Gastroesophageal sphincter (tissue), 4 donors: ENCODE data around the gene CDRT4. TPM values are rescaled to one million over a fixed set of nuclear protein-coding genes. Genes with fewer than 3 reads are reported as not detected.

Experiments
- ATAC-seq: fragments of 150-250 bp; one replicate; pipeline ENCODE4 v1.9.1; 2016; ENCODE audit warnings: mild to moderate bottlenecking, moderate library complexity
- H3K27ac ChIP-seq, 4 donors: fragments of 200-600 bp; sonication (generic) in 3 of 4; 1 replicate in 3 of 4; 2 replicates in 1 of 4; pipeline ENCODE4 v1.5.1; 2016 to 2019
- H3K27me3 ChIP-seq: fragments of 200-600 bp; sonication (generic); one replicate; pipeline ENCODE4 v1.5.1; 2019
- H3K36me3 ChIP-seq, 2 donors: fragments of 200-600 bp; sonication (generic); one replicate each; pipeline ENCODE4 v1.5.1; 2019; ENCODE audit warnings: control low read depth in 1 of 2
- H3K4me1 ChIP-seq, 3 donors: fragments of 200-600 bp; sonication (generic); 1 replicate in 2 of 3; 2 replicates in 1 of 3; pipeline ENCODE4 v1.5.1; 2016 to 2019; ENCODE audit warnings: control low read depth in 2 of 3
- H3K4me3 ChIP-seq, 2 donors: fragments of 200-600 bp; sonication (generic); one replicate each; pipeline ENCODE4 v1.5.1; 2019; ENCODE audit warnings: mild to moderate bottlenecking in 1 of 2, moderate library complexity in 1 of 2
- H3K9me3 ChIP-seq, 3 donors: fragments of 200-600 bp; sonication (generic); one replicate each; pipeline ENCODE4 v1.5.1; 2017 to 2019; ENCODE audit warnings: control low read depth in 2 of 3
- CTCF ChIP-seq, 4 experiments: fragments of 200-600 bp in 2 of 4; fragments of 450-650 bp in 2 of 4; sonication (generic) in 1 of 4; IDR thresholded peaks; one replicate each; pipeline ENCODE4 v1.5.1; 2017 to 2019; ENCODE audit warnings: antibody characterized with exemption in 4 of 4, mild to moderate bottlenecking in 2 of 4, moderate library complexity in 2 of 4
- EP300 ChIP-seq: sonication (generic); formaldehyde crosslinking; IDR thresholded peaks from one replicate; pipeline ENCODE4 v1.6.1; 2017; ENCODE audit warnings: antibody characterized with exemption, mild to moderate bottlenecking
- POLR2A ChIP-seq, 2 donors: fragments of 450-650 bp; IDR thresholded peaks; one replicate each; pipeline ENCODE4 v1.6.1; 2017; ENCODE audit warnings: antibody characterized with exemption in 2 of 2, mild to moderate bottlenecking in 2 of 2, moderate library complexity in 1 of 2
- POLR2AphosphoS5 ChIP-seq: sonication (generic); formaldehyde crosslinking; IDR thresholded peaks from one replicate; pipeline ENCODE4 v1.6.1; 2017; ENCODE audit warnings: antibody characterized with exemption
- WGBS, 2 donors: methylation state at CpG; one replicate each; pipeline ENCODE4 v1.1.5; 2018; ENCODE audit warnings: low coverage in 1 of 2; 5-methylcytosine and 5-hydroxymethylcytosine counted together
- total RNA-seq, 4 donors: library from RNA; depleted of rRNA; stranded (reverse); fragments of >200 nt; gene quantifications; one replicate each; pipeline ENCODE4 v1.1.0, GENCODE V29; 2016

The CDRT4 gene
- total RNA-seq, 4 donors from 2014 or later: 5.4 to 5.9 (median 5.5) TPM

DNA sequence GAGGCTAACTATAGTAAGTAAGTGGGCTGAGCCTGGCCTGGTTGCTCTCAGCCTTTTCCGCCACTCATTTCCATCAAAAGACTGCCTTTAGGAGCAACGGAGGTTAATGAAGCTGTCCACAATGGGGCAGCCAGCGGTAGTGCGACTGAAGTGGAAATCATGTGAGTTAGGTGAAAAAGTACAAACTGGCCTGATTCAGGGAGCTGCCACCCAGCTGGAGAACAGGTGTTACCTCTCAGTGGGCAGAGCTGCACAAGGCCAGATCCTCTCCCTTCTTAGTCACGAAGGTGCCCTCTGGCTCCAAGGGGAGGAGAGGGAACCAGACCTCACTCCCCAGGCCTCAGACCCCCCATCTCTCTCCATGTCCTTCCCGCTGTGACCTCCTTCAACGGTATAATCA lies 34.4 kb upstream of the CDRT4 start:
- no peaks in the 10 kb centered on the region for H3K9me3 ChIP-seq
- TF ChIP-seq EP300 (no peak), POLR2AphosphoS5 (no peak), CTCF (IDR thresholded peaks at IDR 0.05) (no peak), POLR2A (IDR thresholded peaks at IDR 0.05) (no peak)
- H3K27me3 ChIP-seq: no peaks in the 10 kb centered on the region
- peak overlapping the region in 3 of 4 donors; percentile 79 to 87 (median 86) for H3K27ac ChIP-seq
- ATAC-seq: no peak
- H3K36me3 ChIP-seq: peaks cover 0 to 12% of the 10 kb centered on the region in 2 donors
- peak overlapping the region in 1 of 2 donors; percentile 45 for H3K4me3 ChIP-seq
- H3K4me1 ChIP-seq: peaks cover 0 to 21% (median 7%) of the 10 kb centered on the region in 3 donors
- WGBS, 2 donors: 57 to 87% methylated on average over 2 to 6 of the region's 7 CpGs

- Histone ChIP-seq H3K9me3 (no peaks in the 10 kb centered on the region), H3K4me3 (no peak overlapping the region), H3K4me1 (peaks cover 0 to 23% (median 7%) of the 10 kb centered on the region in 3 donors), H3K27ac (peak overlapping the region in 3 of 4 donors; percentile 79 to 87 (median 86)), H3K27me3 (no peaks in the 10 kb centered on the region), H3K36me3 (peaks cover 0 to 7% of the 10 kb centered on the region in 2 donors)
- WGBS, 2 donors: 64 to 67% methylated on average over 2 to 3 of the region's 3 CpGs
- no peak for TF ChIP-seq EP300
- no peak for TF ChIP-seq POLR2AphosphoS5
- no peak for TF ChIP-seq POLR2A (IDR thresholded peaks at IDR 0.05)
- no peak for TF ChIP-seq CTCF (IDR thresholded peaks at IDR 0.05)
- ATAC-seq: no peak
These were observed 33.9 kb upstream of the CDRT4 start for GRCh38 chr17:15501282-15501681.

DNA sequence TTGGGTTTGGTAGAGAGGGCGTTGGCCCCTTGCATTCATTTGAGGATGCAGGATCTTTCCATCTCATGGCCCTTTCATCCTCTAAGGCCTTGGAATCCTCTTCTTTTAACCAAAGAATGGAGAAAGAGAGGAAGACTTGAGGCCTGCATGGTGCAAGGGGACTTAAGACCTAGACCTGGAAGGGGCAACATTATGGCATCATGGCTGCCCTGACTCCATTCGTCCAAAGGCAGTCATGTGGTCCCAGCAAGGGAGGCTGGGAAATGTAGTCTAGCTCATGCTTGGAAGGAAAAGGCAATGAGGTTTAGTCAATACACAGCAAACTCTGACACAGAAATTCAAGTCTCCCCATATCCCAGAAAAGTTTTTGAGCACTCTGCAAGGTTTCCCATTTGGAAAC lies 30.7 kb upstream of the CDRT4 start:
- TF ChIP-seq EP300 (no peak), POLR2A (IDR thresholded peaks at IDR 0.05) (no peak), POLR2AphosphoS5 (no peak), CTCF (IDR thresholded peaks at IDR 0.05) (no peak)
- H3K4me1 ChIP-seq: peaks cover 0 to 32% (median 10%) of the 10 kb centered on the region in 3 donors
- WGBS, 2 donors: 70 to 90% methylated on average over 2 of the region's 2 CpGs
- no peak overlapping the region for H3K27ac ChIP-seq
- ATAC-seq: no peak
- no peaks in the 10 kb centered on the region for H3K9me3 ChIP-seq
- peaks cover 0 to 6% of the 10 kb centered on the region in 2 donors for H3K36me3 ChIP-seq
- no peak overlapping the region for H3K4me3 ChIP-seq
- no peaks in the 10 kb centered on the region for H3K27me3 ChIP-seq

GRCh38 chr17:15496735-15497670 lies 29.6 kb upstream of the CDRT4 start:
- H3K4me3 ChIP-seq: no peak overlapping the region
- no peak for ATAC-seq
- no peaks in the 10 kb centered on the region for H3K27me3 ChIP-seq
- 62 to 70% methylated on average over 7 of the region's 7 CpGs for WGBS, 2 donors
- no peak for TF ChIP-seq POLR2AphosphoS5
- no peak for TF ChIP-seq CTCF (IDR thresholded peaks at IDR 0.05)
- no peak for TF ChIP-seq EP300
- TF ChIP-seq POLR2A (IDR thresholded peaks at IDR 0.05): no peak
- peaks cover 0 to 23% (median 7%) of the 10 kb centered on the region in 3 donors for H3K4me1 ChIP-seq
- H3K9me3 ChIP-seq: no peaks in the 10 kb centered on the region
- peak overlapping the region in 3 of 4 donors; percentile 52 to 54 (median 52) for H3K27ac ChIP-seq
- peaks cover 0 to 6% of the 10 kb centered on the region in 2 donors for H3K36me3 ChIP-seq

DNA sequence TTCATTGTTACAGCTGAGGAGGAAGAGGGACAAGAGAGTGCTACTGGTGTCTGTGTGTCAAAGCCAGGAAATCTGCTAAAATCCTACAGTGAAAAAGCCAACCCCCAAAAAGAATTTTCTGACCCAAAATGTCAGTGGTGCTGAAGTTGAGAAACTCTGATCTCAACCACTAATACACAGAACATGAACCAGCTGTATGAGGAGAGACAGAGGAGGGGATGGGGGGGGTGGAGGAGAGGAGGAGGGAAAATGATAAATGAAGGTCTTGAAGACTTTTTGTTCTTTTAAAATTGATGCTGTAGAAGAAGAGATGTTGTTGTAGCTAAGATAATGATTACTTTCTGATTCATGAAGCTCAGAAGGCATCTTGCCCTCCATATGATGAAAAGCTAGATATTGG lies 27.4 kb upstream of the CDRT4 start:
- Histone ChIP-seq H3K36me3 (peaks cover 0 to 6% of the 10 kb centered on the region in 2 donors), H3K9me3 (no peaks in the 10 kb centered on the region), H3K27ac (peak overlapping the region in 3 of 4 donors; percentile 35 to 61 (median 54)), H3K4me1 (peaks cover 0 to 31% (median 3%) of the 10 kb centered on the region in 3 donors), H3K4me3 (no peak overlapping the region), H3K27me3 (no peaks in the 10 kb centered on the region)
- TF ChIP-seq POLR2AphosphoS5: peak; percentile 11
- no peak for TF ChIP-seq CTCF (IDR thresholded peaks at IDR 0.05)
- ATAC-seq: no peak
